Erythroblast (primary cell): ENCODE results near the gene KCNT1.

Source experiments
- GATA1 ChIP-seq: IDR thresholded peaks from 2 replicates; pipeline ENCODE4 v1.6.1; 2011; ENCODE audit warnings: low read depth, mild to moderate bottlenecking, control low read depth, low read length, moderate library complexity
- POLR2A ChIP-seq: IDR thresholded peaks from 2 replicates; pipeline ENCODE4 v1.6.1; 2011; ENCODE audit warnings: mild to moderate bottlenecking, low read length

- TF ChIP-seq POLR2A (no peak), GATA1 (no peak)
Observed at GRCh38 chr9:135768516-135769218, 66.7 kb downstream of the KCNT1 start.
